Spleen (tissue), 11 donors: Measurements from ENCODE around the gene ODF4. TPM values are rescaled to one million over a fixed set of nuclear protein-coding genes. Genes with fewer than 3 reads are reported as not detected.

Source experiments
- DNase-seq: peaks from one replicate; pipeline ENCODE4 v3.0.0-alpha.2; 2020
- H3K27ac ChIP-seq, 8 donors: fragments of 200-600 bp; sonication (generic) in 7 of 8; 1 replicate in 4 of 8; 2 replicates in 4 of 8; pipeline versions ENCODE4 v1.5.0 to v1.8.0; 2016 to 2021; ENCODE audit warnings: inconsistent platforms in 4 of 8, mild to moderate bottlenecking in 4 of 8, moderate library complexity in 1 of 8
- H3K27me3 ChIP-seq, 7 donors: fragments of 200-600 bp; sonication (generic) in 6 of 7; replicated peaks in 1 of 7; 1 replicate in 4 of 7; 2 replicates in 3 of 7; pipeline versions ENCODE4 v1.5.0 to v1.8.0; 2016 to 2021; ENCODE audit warnings: inconsistent platforms in 3 of 7, mild to moderate bottlenecking in 1 of 7
- H3K36me3 ChIP-seq, 6 donors: fragments of 200-600 bp; sonication (generic) in 5 of 6; 1 replicate in 4 of 6; 2 replicates in 2 of 6; pipeline versions ENCODE4 v1.5.0 to v1.8.0; 2016 to 2021; ENCODE audit warnings: inconsistent platforms in 2 of 6
- H3K4me1 ChIP-seq, 6 donors: fragments of 200-600 bp; sonication (generic) in 5 of 6; 1 replicate in 3 of 6; 2 replicates in 3 of 6; pipeline versions ENCODE4 v1.5.0 to v1.8.0; 2016 to 2021; ENCODE audit warnings: inconsistent platforms in 3 of 6
- H3K4me3 ChIP-seq, 8 donors: fragments of 200-600 bp; sonication (generic) in 7 of 8; 1 replicate in 4 of 8; 2 replicates in 4 of 8; pipeline versions ENCODE4 v1.5.0 to v1.8.0; 2016 to 2021; ENCODE audit warnings: inconsistent platforms in 4 of 8, mild to moderate bottlenecking in 4 of 8, moderate library complexity in 2 of 8
- H3K9me3 ChIP-seq, 8 donors: fragments of 200-600 bp; sonication (generic) in 7 of 8; 1 replicate in 4 of 8; 2 replicates in 4 of 8; pipeline versions ENCODE4 v1.5.0 to v1.8.0; 2016 to 2021; ENCODE audit warnings: inconsistent platforms in 4 of 8
- CTCF ChIP-seq, 11 experiments: fragments of 200-600 bp in 7 of 11; fragments of 450-650 bp in 4 of 11; sonication (generic) in 4 of 11; IDR thresholded peaks in 8 of 11; conservative IDR thresholded peaks in 3 of 11; 1 replicate in 7 of 11; 2 replicates in 4 of 11; pipeline versions ENCODE4 v1.4.0 to v1.8.0; 2016 to 2021; ENCODE audit warnings: antibody characterized with exemption in 11 of 11, inconsistent platforms in 4 of 11, mild to moderate bottlenecking in 1 of 11
- POLR2A ChIP-seq, 3 donors: fragments of 450-650 bp; IDR thresholded peaks; one replicate each; pipeline ENCODE4 v1.5.1; 2017; ENCODE audit warnings: antibody characterized with exemption in 3 of 3, mild to moderate bottlenecking in 1 of 3
- POLR2AphosphoS5 ChIP-seq, 3 donors: sonication (generic); formaldehyde crosslinking; IDR thresholded peaks; one replicate each; pipeline ENCODE4 v1.5.1; 2017; ENCODE audit warnings: antibody characterized with exemption in 3 of 3
- WGBS, 5 donors: extraction: QIAGEN DNeasy Blood & Tissue Kit in 3 of 5; methylation state at CpG; one replicate each; pipeline versions ENCODE4 v1.1.5 to v1.1.7; 2013 to 2018; 5-methylcytosine and 5-hydroxymethylcytosine counted together
- intact Hi-C: fragments of 100-400 bp; cut with DNase I; formaldehyde crosslinking; loops from one replicate; pipeline ENCODE4 v1.15.0; 2023; ENCODE audit warnings: low total_unique reads
- polyA plus RNA-seq, 3 donors: library from polyadenylated mRNA; stranded (reverse); fragments of 200-250 nt; gene quantifications; one replicate each; pipeline ENCODE4 v1.2.1, GENCODE V29; 2013
- total RNA-seq, 7 donors: library from RNA; depleted of rRNA in 3 of 7; stranded (reverse); fragments of >200 nt in 3 of 7; fragmentation: NEBNext Ultra II Directional in 4 of 7; extraction: Animal tissue kit (Norgen Biotek cat#: 25700) in 4 of 7; gene quantifications; one replicate each; pipeline versions ENCODE4 v1.1.0 to v1.2.1, GENCODE V29; 2016 to 2021
- donor health status: healthy with polysubstance abuse.
- donor health status: DM: no; HTN: no; CAD: no; lungs with moderate emphysema.
- donor health status: DM: no; HTN: no; CAD: no.
- donor health status: Bipolar disorder and iron deficiency.
- donor health status: healthy.
- donor health status: DM: no; HTN: no; CAD: no.
- donor health status: DM: yes; HTN: yes; CAD: no.

The ODF4 gene
- total and polyA plus RNA-seq, 10 donors: not detected

GRCh38 chr17:8294814-8295316 is 44.8 kb upstream of the ODF4 start:
- Histone ChIP-seq H3K4me3 (peak overlapping the region; percentile 61 to 85 (median 72)), H3K27ac (peak overlapping the region; percentile 85 to 97 (median 88)), H3K27me3 (no peaks in the 10 kb centered on the region), H3K36me3 (peaks cover 0 to 5% (median 0%) of the 10 kb centered on the region in 6 donors), H3K4me1 (peaks cover 0 to 61% (median 33%) of the 10 kb centered on the region in 6 donors), H3K9me3 (no peaks in the 10 kb centered on the region)
- whole genome bisulfite sequencing, 5 donors: 8 to 12% (median 9%) methylated on average over 15 of the region's 15 CpGs
- TF ChIP-seq POLR2A (IDR thresholded peaks at IDR 0.05) (no peak), CTCF (IDR thresholded peaks at IDR 0.05 in 8 of 11, conservative IDR thresholded peaks at IDR 0.05 in 3 of 11) (no peak)
- intact Hi-C loops: loop anchor here (10.0 kb wide), 1 partner anchor 70 kb away; no protein-coding TSS in a partner anchor
- DNase-seq: no peak

GRCh38 chr17:8300226-8300625 is 39.4 kb upstream of the ODF4 start:
- no peak for DNase-seq
- Histone ChIP-seq H3K36me3 (no peaks in the 10 kb centered on the region), H3K27me3 (no peaks in the 10 kb centered on the region), H3K27ac (no peak overlapping the region), H3K4me1 (peaks cover 0 to 20% (median 10%) of the 10 kb centered on the region in 6 donors), H3K9me3 (no peaks in the 10 kb centered on the region), H3K4me3 (no peak overlapping the region)
- TF ChIP-seq POLR2A (IDR thresholded peaks at IDR 0.05) (no peak), CTCF (IDR thresholded peaks at IDR 0.05 in 8 of 11, conservative IDR thresholded peaks at IDR 0.05 in 3 of 11) (no peak), POLR2AphosphoS5 (IDR thresholded peaks at IDR 0.05) (no peak)
- intact Hi-C loops: loop anchor here (10.0 kb wide), 1 partner anchor 225 kb away; no protein-coding TSS in a partner anchor
- WGBS, 5 donors: 26 to 53% (median 45%) methylated on average over 3 of the region's 3 CpGs

DNA sequence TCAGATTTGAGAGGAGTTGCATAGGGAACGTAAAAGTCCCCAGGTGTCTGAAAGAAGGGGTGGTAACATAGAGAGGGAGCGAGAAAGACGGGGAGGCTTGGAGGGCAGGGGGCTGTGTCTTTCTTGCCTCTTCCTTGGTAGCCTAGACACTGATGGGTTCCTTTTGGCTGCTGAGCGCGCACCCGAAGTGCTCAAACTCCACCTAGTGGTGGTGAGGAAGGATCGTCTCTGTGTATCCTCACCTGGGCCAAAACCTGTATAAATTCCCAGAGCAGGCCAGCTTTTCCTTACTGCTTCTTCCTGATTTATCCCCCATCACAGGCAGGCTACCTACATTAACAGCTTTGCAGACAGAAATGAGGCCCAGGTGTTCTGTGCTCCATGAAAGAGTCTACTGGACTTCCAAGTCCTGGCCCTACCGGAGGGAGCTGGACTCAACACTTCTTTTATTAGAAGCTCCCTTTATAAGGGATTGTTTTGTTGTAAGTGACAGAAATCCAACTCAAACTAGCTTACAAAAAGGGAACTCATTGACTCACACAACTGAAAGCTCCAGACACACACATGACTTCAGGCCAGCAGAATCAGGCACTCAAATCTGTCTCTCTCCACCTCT is 38.9 kb upstream of the ODF4 start:
- 13 to 14% (median 13%) methylated on average over 8 of the region's 8 CpGs for WGBS, 5 donors
- Histone ChIP-seq H3K9me3 (no peaks in the 10 kb centered on the region), H3K27ac (no peak overlapping the region), H3K4me3 (no peak overlapping the region), H3K27me3 (no peaks in the 10 kb centered on the region), H3K4me1 (peaks cover 0 to 19% (median 10%) of the 10 kb centered on the region in 6 donors), H3K36me3 (no peaks in the 10 kb centered on the region)
- peak; percentile 66 to 87 (median 83) for TF ChIP-seq CTCF (IDR thresholded peaks at IDR 0.05 in 8 of 11, conservative IDR thresholded peaks at IDR 0.05 in 3 of 11)
- no peak for TF ChIP-seq POLR2A (IDR thresholded peaks at IDR 0.05)
- TF ChIP-seq POLR2AphosphoS5 (IDR thresholded peaks at IDR 0.05): peak in 1 of 3 donors; percentile 61
- DNase-seq: peak; percentile 90
- intact Hi-C loops: loop anchor here (10.0 kb wide), 1 partner anchor 226 kb away; no protein-coding TSS in a partner anchor

DNA sequence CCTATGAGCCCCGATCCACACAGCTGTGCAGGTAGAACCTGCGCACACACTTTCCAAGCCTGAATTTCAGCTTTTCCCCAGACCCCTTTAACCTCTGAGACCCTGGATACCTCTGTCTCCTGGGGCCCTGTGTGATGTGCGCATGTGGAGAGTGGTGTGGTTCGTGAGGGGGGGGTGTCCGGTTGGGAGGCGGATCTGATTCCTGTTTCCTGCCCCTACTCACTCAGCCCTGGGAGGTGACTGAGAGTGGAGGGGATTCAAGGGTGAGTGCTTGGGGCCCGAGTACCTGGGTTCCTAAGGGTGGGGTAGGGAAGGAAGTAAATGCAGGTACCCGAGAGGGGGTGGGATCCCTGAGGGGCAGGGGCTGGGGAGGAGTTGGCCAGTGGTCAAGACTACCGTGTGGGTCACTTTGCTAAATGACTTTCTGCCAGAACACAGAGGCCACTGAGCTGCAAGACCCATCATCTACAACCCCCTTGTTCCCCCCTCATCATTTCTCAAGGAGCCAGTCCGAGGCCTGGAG is 29.0 kb upstream of the ODF4 start:
- peaks cover 0 to 16% (median 3%) of the 10 kb centered on the region in 6 donors for H3K4me1 ChIP-seq
- no peak for DNase-seq
- 45 to 69% (median 53%) methylated on average over 9 to 10 of the region's 10 CpGs for WGBS, 5 donors
- intact Hi-C loops: no loop called here
- TF ChIP-seq CTCF (IDR thresholded peaks at IDR 0.05 in 8 of 11, conservative IDR thresholded peaks at IDR 0.05 in 3 of 11): no peak
- TF ChIP-seq POLR2AphosphoS5 (IDR thresholded peaks at IDR 0.05): no peak
- TF ChIP-seq POLR2A (IDR thresholded peaks at IDR 0.05): no peak
- peak overlapping the region in 6 of 8 donors; percentile 7 to 70 (median 60) for H3K27ac ChIP-seq
- peak overlapping the region in 7 of 8 donors; percentile 7 to 56 (median 27) for H3K4me3 ChIP-seq
- H3K9me3 ChIP-seq: no peaks in the 10 kb centered on the region
- peaks cover 0 to 7% (median 0%) of the 10 kb centered on the region in 6 donors for H3K36me3 ChIP-seq
- H3K27me3 ChIP-seq: peaks cover 0 to 49% (median 9%) of the 10 kb centered on the region in 7 donors
